ENCODE measurements around the gene CDK5RAP2.

CDK5RAP2 gene

GRCh38 chr9:120394058-120394669 is 185.8 kb downstream of the CDK5RAP2 start:
- DNase-seq, result no peak

GRCh38 chr9:120393386-120394057 is 186.4 kb downstream of the CDK5RAP2 start:
- no peak for DNase-seq

GRCh38 chr9:120392711-120393110 is 187.3 kb downstream of the CDK5RAP2 start:
- no peak for DNase-seq

GRCh38 chr9:120392245-120392644 is 187.7 kb downstream of the CDK5RAP2 start:
- no peak for DNase-seq

- no peak for DNase-seq
These were observed 188.3 kb downstream of the CDK5RAP2 start for GRCh38 chr9:120391691-120392090.

GRCh38 chr9:120390637-120391190 is 189.3 kb downstream of the CDK5RAP2 start:
- no peak for DNase-seq

- DNase-seq, result no peak
These were observed 190.1 kb downstream of the CDK5RAP2 start for GRCh38 chr9:120389867-120390266.

GRCh38 chr9:120389300-120389699 is 190.7 kb downstream of the CDK5RAP2 start:
- no peak for DNase-seq

- DNase-seq, result no peak
These were observed 191.7 kb downstream of the CDK5RAP2 start for GRCh38 chr9:120388003-120388855.

GRCh38 chr9:120387257-120388002 is 192.5 kb downstream of the CDK5RAP2 start:
- DNase-seq, result no peak

GRCh38 chr9:120386390-120387131 is 193.4 kb downstream of the CDK5RAP2 start:
- no peak for DNase-seq

GRCh38 chr9:120385606-120386389 is 194.2 kb downstream of the CDK5RAP2 start:
- no peak for DNase-seq

- no peak for DNase-seq
These were observed 195.1 kb downstream of the CDK5RAP2 start for GRCh38 chr9:120384925-120385272.

GRCh38 chr9:120383999-120384924 is 195.7 kb downstream of the CDK5RAP2 start:
- no peak for DNase-seq

- DNase-seq, result no peak
These were observed 196.4 kb downstream of the CDK5RAP2 start for GRCh38 chr9:120383611-120383998.

GRCh38 chr9:120382453-120382852 is 197.5 kb downstream of the CDK5RAP2 start:
- DNase-seq, result no peak

GRCh38 chr9:120381839-120382238 is 198.1 kb downstream of the CDK5RAP2 start:
- no peak for DNase-seq

- DNase-seq, result no peak
These were observed 200.4 kb downstream of the CDK5RAP2 start for GRCh38 chr9:120379611-120380010.

GRCh38 chr9:120378680-120379079 is 201.3 kb downstream of the CDK5RAP2 start:
- no peak for DNase-seq
